ENCODE measurements around the gene NDUFAB1.
"Not testable (repeated sequence)": the region's sequence is repeated elsewhere in the genome, so short reads cannot be mapped to it uniquely, and the experiment has no call there.

The NDUFAB1 gene

GRCh38 chr16:23611936-23612335, 15.8 kb upstream of the NDUFAB1 start:
- H3K4me3 ChIP-seq (ENCODE audit: low read depth, low read length), result no peak overlapping the region
- H3K27ac ChIP-seq (ENCODE audit: low read depth, low read length), result no peak overlapping the region
- H3K27me3 ChIP-seq (ENCODE audit: control insufficient read depth, insufficient read depth, low read length), result no peaks in the 10 kb centered on the region
- H3K36me3 ChIP-seq (ENCODE audit: control insufficient read depth, insufficient read depth, low read length), result peaks cover 65% of the 10 kb centered on the region
- no peaks in the 10 kb centered on the region for H3K9me3 ChIP-seq (ENCODE audit: control insufficient read depth, insufficient read depth, low read length)
- no peaks in the 10 kb centered on the region for H3K4me1 ChIP-seq (ENCODE audit: control insufficient read depth, insufficient read depth, low read length)
- no peak overlapping the region for H3K9ac ChIP-seq (ENCODE audit: low read depth, low read length)

- not testable (repeated sequence) for H3K4me3 ChIP-seq (ENCODE audit: low read depth, low read length)
These were observed 14.8 kb upstream of the NDUFAB1 start for GRCh38 chr16:23610905-23611304.

GRCh38 chr16:23609929-23610328, 13.8 kb upstream of the NDUFAB1 start:
- Histone ChIP-seq H3K27me3 (ENCODE audit: control insufficient read depth, insufficient read depth, low read length) (no peaks in the 10 kb centered on the region), H3K36me3 (ENCODE audit: control insufficient read depth, insufficient read depth, low read length) (peaks cover 65% of the 10 kb centered on the region), H3K9me3 (ENCODE audit: control insufficient read depth, insufficient read depth, low read length) (no peaks in the 10 kb centered on the region), H3K27ac (ENCODE audit: low read depth, low read length) (no peak overlapping the region), H3K4me1 (ENCODE audit: control insufficient read depth, insufficient read depth, low read length) (no peaks in the 10 kb centered on the region), H3K9ac (ENCODE audit: low read depth, low read length) (no peak overlapping the region), H3K4me3 (ENCODE audit: low read depth, low read length) (no peak overlapping the region)

More at GRCh38 chr16:23610905-23611304, 14.8 kb upstream of the NDUFAB1 start:
- H3K36me3 ChIP-seq (ENCODE audit: control insufficient read depth, insufficient read depth, low read length), result peaks cover 63% of the 10 kb centered on the region
- not testable (repeated sequence) for H3K27ac ChIP-seq (ENCODE audit: low read depth, low read length); H3K4me1 ChIP-seq (ENCODE audit: control insufficient read depth, insufficient read depth, low read length); H3K9me3 ChIP-seq (ENCODE audit: control insufficient read depth, insufficient read depth, low read length); H3K27me3 ChIP-seq (ENCODE audit: control insufficient read depth, insufficient read depth, low read length); H3K9ac ChIP-seq (ENCODE audit: low read depth, low read length)

GRCh38 chr16:23608194-23608593, 12.1 kb upstream of the NDUFAB1 start:
- Histone ChIP-seq H3K36me3 (ENCODE audit: control insufficient read depth, insufficient read depth, low read length) (peaks cover 65% of the 10 kb centered on the region), H3K9ac (ENCODE audit: low read depth, low read length) (no peak overlapping the region), H3K27ac (ENCODE audit: low read depth, low read length) (no peak overlapping the region)

GRCh38 chr16:23607726-23608125, 11.6 kb upstream of the NDUFAB1 start:
- Histone ChIP-seq H3K9ac (ENCODE audit: low read depth, low read length) (no peak overlapping the region), H3K9me3 (ENCODE audit: control insufficient read depth, insufficient read depth, low read length) (no peaks in the 10 kb centered on the region), H3K36me3 (ENCODE audit: control insufficient read depth, insufficient read depth, low read length) (peaks cover 65% of the 10 kb centered on the region), H3K4me1 (ENCODE audit: control insufficient read depth, insufficient read depth, low read length) (no peaks in the 10 kb centered on the region), H3K27me3 (ENCODE audit: control insufficient read depth, insufficient read depth, low read length) (no peaks in the 10 kb centered on the region), H3K4me3 (ENCODE audit: low read depth, low read length) (no peak overlapping the region), H3K27ac (ENCODE audit: low read depth, low read length) (no peak overlapping the region)

More at GRCh38 chr16:23608194-23608593, 12.1 kb upstream of the NDUFAB1 start:
- H3K4me3 ChIP-seq (ENCODE audit: low read depth, low read length), result no peak overlapping the region
- H3K27me3 ChIP-seq (ENCODE audit: control insufficient read depth, insufficient read depth, low read length), result no peaks in the 10 kb centered on the region
- no peaks in the 10 kb centered on the region for H3K9me3 ChIP-seq (ENCODE audit: control insufficient read depth, insufficient read depth, low read length)
- H3K4me1 ChIP-seq (ENCODE audit: control insufficient read depth, insufficient read depth, low read length), result no peaks in the 10 kb centered on the region

- Histone ChIP-seq H3K4me1 (ENCODE audit: control insufficient read depth, insufficient read depth, low read length) (peaks cover 27% of the 10 kb centered on the region), H3K27me3 (ENCODE audit: control insufficient read depth, insufficient read depth, low read length) (no peaks in the 10 kb centered on the region), H3K27ac (ENCODE audit: low read depth, low read length) (no peak overlapping the region), H3K9ac (ENCODE audit: low read depth, low read length) (no peak overlapping the region), H3K36me3 (ENCODE audit: control insufficient read depth, insufficient read depth, low read length) (peaks cover 30% of the 10 kb centered on the region), H3K4me3 (ENCODE audit: low read depth, low read length) (no peak overlapping the region), H3K9me3 (ENCODE audit: control insufficient read depth, insufficient read depth, low read length) (no peaks in the 10 kb centered on the region)
These were observed 1.1 kb upstream of the NDUFAB1 start for GRCh38 chr16:23597003-23597756.

GRCh38 chr16:23595246-23595950, 718 bp downstream of the NDUFAB1 start:
- H3K36me3 ChIP-seq (ENCODE audit: control insufficient read depth, insufficient read depth, low read length), result peaks cover 36% of the 10 kb centered on the region
- peak overlapping the region; percentile 92 for H3K9ac ChIP-seq (ENCODE audit: low read depth, low read length)
- H3K9me3 ChIP-seq (ENCODE audit: control insufficient read depth, insufficient read depth, low read length), result no peaks in the 10 kb centered on the region
- peak overlapping the region; percentile 100 for H3K4me3 ChIP-seq (ENCODE audit: low read depth, low read length)
- H3K27ac ChIP-seq (ENCODE audit: low read depth, low read length), result peak overlapping the region; percentile 85
- peaks cover 19% of the 10 kb centered on the region for H3K4me1 ChIP-seq (ENCODE audit: control insufficient read depth, insufficient read depth, low read length)
- H3K27me3 ChIP-seq (ENCODE audit: control insufficient read depth, insufficient read depth, low read length), result no peaks in the 10 kb centered on the region

GRCh38 chr16:23594186-23594585, 1.9 kb downstream of the NDUFAB1 start:
- H3K4me3 ChIP-seq (ENCODE audit: low read depth, low read length), result 0 out of 2 replicates have a peak overlapping the region, but pooled peaks have one; percentile 100
- H3K27me3 ChIP-seq (ENCODE audit: control insufficient read depth, insufficient read depth, low read length), result no peaks in the 10 kb centered on the region
- peaks cover 16% of the 10 kb centered on the region for H3K4me1 ChIP-seq (ENCODE audit: control insufficient read depth, insufficient read depth, low read length)
- H3K36me3 ChIP-seq (ENCODE audit: control insufficient read depth, insufficient read depth, low read length), result peaks cover 48% of the 10 kb centered on the region
- no peak overlapping the region for H3K9ac ChIP-seq (ENCODE audit: low read depth, low read length)
- H3K9me3 ChIP-seq (ENCODE audit: control insufficient read depth, insufficient read depth, low read length), result no peaks in the 10 kb centered on the region
- no peak overlapping the region for H3K27ac ChIP-seq (ENCODE audit: low read depth, low read length)

GRCh38 chr16:23590181-23590580, 5.9 kb downstream of the NDUFAB1 start:
- H3K9me3 ChIP-seq (ENCODE audit: control insufficient read depth, insufficient read depth, low read length), result no peaks in the 10 kb centered on the region
- 0 out of 2 replicates have a peak, but pooled peaks cover 2% of the 10 kb centered on the region for H3K4me1 ChIP-seq (ENCODE audit: control insufficient read depth, insufficient read depth, low read length)
- H3K27me3 ChIP-seq (ENCODE audit: control insufficient read depth, insufficient read depth, low read length), result no peaks in the 10 kb centered on the region
- no peak overlapping the region for H3K4me3 ChIP-seq (ENCODE audit: low read depth, low read length)
- H3K9ac ChIP-seq (ENCODE audit: low read depth, low read length), result no peak overlapping the region
- H3K27ac ChIP-seq (ENCODE audit: low read depth, low read length), result no peak overlapping the region
- peaks cover 86% of the 10 kb centered on the region for H3K36me3 ChIP-seq (ENCODE audit: control insufficient read depth, insufficient read depth, low read length)

GRCh38 chr16:23587726-23588125, 8.4 kb downstream of the NDUFAB1 start:
- no peak overlapping the region for H3K27ac ChIP-seq (ENCODE audit: low read depth, low read length)
- H3K4me3 ChIP-seq (ENCODE audit: low read depth, low read length), result no peak overlapping the region
- H3K27me3 ChIP-seq (ENCODE audit: control insufficient read depth, insufficient read depth, low read length), result no peaks in the 10 kb centered on the region
- peaks cover 85% of the 10 kb centered on the region for H3K36me3 ChIP-seq (ENCODE audit: control insufficient read depth, insufficient read depth, low read length)
- no peaks in the 10 kb centered on the region for H3K4me1 ChIP-seq (ENCODE audit: control insufficient read depth, insufficient read depth, low read length)
- H3K9me3 ChIP-seq (ENCODE audit: control insufficient read depth, insufficient read depth, low read length), result no peaks in the 10 kb centered on the region
- H3K9ac ChIP-seq (ENCODE audit: low read depth, low read length), result no peak overlapping the region
